Spleen (tissue), 7 donors: ENCODE measurements around the gene CYB561.

Experiments
- POLR2A ChIP-seq, 3 donors: fragments of 450-650 bp; IDR thresholded peaks; one replicate each; pipeline ENCODE4 v1.5.1; 2017; ENCODE audit warnings: antibody characterized with exemption in 3 of 3, mild to moderate bottlenecking in 1 of 3
- POLR2AphosphoS5 ChIP-seq, 3 donors: sonication (generic); formaldehyde crosslinking; IDR thresholded peaks; one replicate each; pipeline ENCODE4 v1.5.1; 2017; ENCODE audit warnings: antibody characterized with exemption in 3 of 3
- TF ChIP-seq, protein P1 (sequence below), 11 experiments: fragments of 200-600 bp in 7 of 11; fragments of 450-650 bp in 4 of 11; sonication (generic) in 4 of 11; IDR thresholded peaks in 8 of 11; conservative IDR thresholded peaks in 3 of 11; 1 replicate in 7 of 11; 2 replicates in 4 of 11; pipeline versions ENCODE4 v1.4.0 to v1.8.0; 2016 to 2021; ENCODE audit warnings: antibody characterized with exemption in 11 of 11, inconsistent platforms in 4 of 11, mild to moderate bottlenecking in 1 of 11
- donor health status: DM: no; HTN: no; CAD: no; lungs with moderate emphysema.
- donor health status: DM: no; HTN: no; CAD: no.
- donor health status: DM: no; HTN: no; CAD: no.

DNA sequence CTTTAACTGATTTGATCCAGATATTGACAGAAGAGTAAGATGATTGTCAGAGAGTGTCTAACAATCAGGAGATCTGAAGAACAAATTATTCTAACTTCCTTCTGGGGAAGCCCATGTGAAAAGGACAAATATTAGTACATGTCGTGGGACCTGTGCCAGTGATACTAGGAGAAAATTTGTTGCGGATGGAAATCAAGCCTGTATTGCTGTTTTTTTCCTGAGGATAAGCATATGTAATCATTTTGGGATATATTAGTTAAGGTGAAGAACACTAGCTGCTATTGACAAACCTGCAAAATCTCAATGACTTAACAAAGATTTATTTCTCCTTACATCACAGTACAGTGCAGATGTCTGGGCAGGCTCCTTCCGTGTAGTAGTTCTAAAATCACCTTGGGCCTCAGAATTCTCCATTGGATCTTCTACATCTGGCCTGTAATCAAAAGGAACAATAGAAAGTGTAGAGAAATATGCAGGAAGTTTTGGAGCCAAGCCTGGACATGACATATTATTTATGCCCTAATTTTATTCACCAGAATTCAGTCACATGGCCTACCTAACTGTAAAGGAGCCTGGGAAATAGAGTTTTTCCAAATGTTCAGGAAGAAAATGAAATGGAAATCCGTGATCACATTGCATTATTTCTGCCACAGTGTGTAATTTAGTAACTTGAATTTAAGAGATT lies 58.3 kb downstream of the CYB561 start:
- TF ChIP-seq, protein P1, sequence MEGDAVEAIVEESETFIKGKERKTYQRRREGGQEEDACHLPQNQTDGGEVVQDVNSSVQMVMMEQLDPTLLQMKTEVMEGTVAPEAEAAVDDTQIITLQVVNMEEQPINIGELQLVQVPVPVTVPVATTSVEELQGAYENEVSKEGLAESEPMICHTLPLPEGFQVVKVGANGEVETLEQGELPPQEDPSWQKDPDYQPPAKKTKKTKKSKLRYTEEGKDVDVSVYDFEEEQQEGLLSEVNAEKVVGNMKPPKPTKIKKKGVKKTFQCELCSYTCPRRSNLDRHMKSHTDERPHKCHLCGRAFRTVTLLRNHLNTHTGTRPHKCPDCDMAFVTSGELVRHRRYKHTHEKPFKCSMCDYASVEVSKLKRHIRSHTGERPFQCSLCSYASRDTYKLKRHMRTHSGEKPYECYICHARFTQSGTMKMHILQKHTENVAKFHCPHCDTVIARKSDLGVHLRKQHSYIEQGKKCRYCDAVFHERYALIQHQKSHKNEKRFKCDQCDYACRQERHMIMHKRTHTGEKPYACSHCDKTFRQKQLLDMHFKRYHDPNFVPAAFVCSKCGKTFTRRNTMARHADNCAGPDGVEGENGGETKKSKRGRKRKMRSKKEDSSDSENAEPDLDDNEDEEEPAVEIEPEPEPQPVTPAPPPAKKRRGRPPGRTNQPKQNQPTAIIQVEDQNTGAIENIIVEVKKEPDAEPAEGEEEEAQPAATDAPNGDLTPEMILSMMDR (IDR thresholded peaks at IDR 0.05 in 8 of 11, conservative IDR thresholded peaks at IDR 0.05 in 3 of 11) = no peak
- TF ChIP-seq POLR2AphosphoS5 (IDR thresholded peaks at IDR 0.05) = no peak
- TF ChIP-seq POLR2A (IDR thresholded peaks at IDR 0.05) = no peak
